ENCODE data around the gene GAB2. TPM values are rescaled to one million over a fixed set of nuclear protein-coding genes. Genes with fewer than 3 reads are reported as not detected.

GAB2 gene
- polyA plus RNA-seq, 3 donors, result 2.8 to 39.4 (median 4.4) TPM

GRCh38 chr11:78344676-78345075 is 72.9 kb downstream of the GAB2 start:
- Mint-ChIP-seq H3K36me3 (peaks cover 21 to 37% of the 10 kb centered on the region in 2 donors), H3K4me3 (no peak overlapping the region)
- peaks cover 98% of the 10 kb centered on the region for H3K79me2 ChIP-seq (ENCODE audit: insufficient read depth, low read length)

GRCh38 chr11:78344094-78344493 is 73.5 kb downstream of the GAB2 start:
- Mint-ChIP-seq H3K9me3 (peaks cover 0 to 4% (median 0%) of the 10 kb centered on the region in 7 donors), H3K27me3 (ENCODE audit: low read depth in 3 of 3) (peaks cover 0 to 1% (median 0%) of the 10 kb centered on the region in 3 donors), H3K4me3 (no peak overlapping the region), H3K27ac (peak overlapping the region in 2 of 7 donors; percentile 23 to 37), H3K36me3 (peaks cover 21 to 37% of the 10 kb centered on the region in 2 donors), H3K4me1 (peaks cover 63% of the 10 kb centered on the region)
- no peak overlapping the region for H2AFZ ChIP-seq (ENCODE audit: insufficient read depth, low read depth, low read length, poor library complexity, severe bottlenecking)
- H3K27ac ChIP-seq (ENCODE audit: low read depth in 1 of 2, low read length in 2 of 2), result no peak overlapping the region
- peaks cover 75% of the 10 kb centered on the region for H4K20me1 ChIP-seq (ENCODE audit: insufficient read depth, low read length)
- peaks cover 98% of the 10 kb centered on the region for H3K79me2 ChIP-seq (ENCODE audit: insufficient read depth, low read length)
- intact Hi-C loops (cut with micrococcal nuclease), result loop anchor here in 1 of 2 donors (5.0 kb wide), 1 partner anchor 58 kb away; no protein-coding TSS in a partner anchor
- no peaks in the 10 kb centered on the region for H3K27me3 ChIP-seq (ENCODE audit: control insufficient read depth in 2 of 2, insufficient read depth in 2 of 2, low read length in 2 of 2)
- H3K36me3 ChIP-seq (replicated peaks in 1 of 2; ENCODE audit: control insufficient read depth in 1 of 2, insufficient read depth in 2 of 2, low read length in 2 of 2), result no peaks in the 10 kb centered on the region
- peaks cover 27 to 40% of the 10 kb centered on the region in 2 donors for H3K4me1 ChIP-seq (ENCODE audit: control insufficient read depth in 1 of 2, insufficient read depth in 2 of 2, low read length in 2 of 2)
- no peak overlapping the region for H3K4me2 ChIP-seq (replicated peaks; ENCODE audit: extremely low read depth, low read length, poor library complexity, severe bottlenecking)
- DNase-seq, result no peak
- no peak overlapping the region for H3K4me3 ChIP-seq (replicated peaks in 1 of 3; ENCODE audit: low read depth in 2 of 3, low read length in 3 of 3)
- no peak for TF ChIP-seq CTCF (IDR thresholded peaks at IDR 0.05)
- WGBS (ENCODE audit: insufficient coverage), result no CpG with 5 or more reads among the region's 1 CpG
- no peak overlapping the region for H3K9ac ChIP-seq (ENCODE audit: insufficient read depth, low read length, poor library complexity, severe bottlenecking)
- H3K9me3 ChIP-seq (replicated peaks in 1 of 2; ENCODE audit: control insufficient read depth in 1 of 2, insufficient read depth in 1 of 2, low read length in 2 of 2), result no peaks in the 10 kb centered on the region

More at GRCh38 chr11:78344676-78345075, 72.9 kb downstream of the GAB2 start:
- Histone ChIP-seq H3K4me1 (ENCODE audit: control insufficient read depth in 1 of 2, insufficient read depth in 2 of 2, low read length in 2 of 2) (peaks cover 33 to 42% of the 10 kb centered on the region in 2 donors), H2AFZ (ENCODE audit: insufficient read depth, low read depth, low read length, poor library complexity, severe bottlenecking) (no peak overlapping the region), H3K27me3 (ENCODE audit: control insufficient read depth in 2 of 2, insufficient read depth in 2 of 2, low read length in 2 of 2) (no peaks in the 10 kb centered on the region), H3K27ac (ENCODE audit: low read depth in 1 of 2, low read length in 2 of 2) (no peak overlapping the region), H3K9ac (ENCODE audit: insufficient read depth, low read length, poor library complexity, severe bottlenecking) (no peak overlapping the region), H3K4me3 (replicated peaks in 1 of 3; ENCODE audit: low read depth in 2 of 3, low read length in 3 of 3) (no peak overlapping the region), H3K36me3 (replicated peaks in 1 of 2; ENCODE audit: control insufficient read depth in 1 of 2, insufficient read depth in 2 of 2, low read length in 2 of 2) (no peaks in the 10 kb centered on the region), H3K4me2 (replicated peaks; ENCODE audit: extremely low read depth, low read length, poor library complexity, severe bottlenecking) (no peak overlapping the region), H3K9me3 (replicated peaks in 1 of 2; ENCODE audit: control insufficient read depth in 1 of 2, insufficient read depth in 1 of 2, low read length in 2 of 2) (no peaks in the 10 kb centered on the region), H4K20me1 (ENCODE audit: insufficient read depth, low read length) (peaks cover 69% of the 10 kb centered on the region)
- no peak overlapping the region for H3K27ac Mint-ChIP-seq
- H3K27me3 Mint-ChIP-seq (ENCODE audit: low read depth in 3 of 3), result peaks cover 0 to 1% (median 0%) of the 10 kb centered on the region in 3 donors
- H3K4me1 Mint-ChIP-seq, result peaks cover 63% of the 10 kb centered on the region
- H3K9me3 Mint-ChIP-seq, result peaks cover 0 to 4% (median 0%) of the 10 kb centered on the region in 7 donors
- DNase-seq, result no peak
- TF ChIP-seq CTCF (IDR thresholded peaks at IDR 0.05), result no peak
- whole genome bisulfite sequencing (ENCODE audit: insufficient coverage), result no CpG with 5 or more reads among the region's 2 CpGs
- intact Hi-C loops (cut with micrococcal nuclease), result loop anchor here (5.0 kb wide), 2 partner anchors 47 to 58 kb away; no protein-coding TSS in a partner anchor

Data from CD14-positive monocyte (primary cell).